GM21526 (cell line): Measurements from ENCODE around the gene TMEM271.
"Not testable (repeated sequence)": the region's sequence is repeated elsewhere in the genome, so short reads cannot be mapped to it uniquely, and the experiment has no call there.

ENCODE experiments used
- ATAC-seq: cut with Tn5 transposase; IDR thresholded peaks from one replicate; pipeline ENCODE4 v1.9.1; 2021; ENCODE audit warnings: moderate library complexity; ENCODE audit not compliant: unreplicated experiment, low FRiP score

Gene TMEM271

GRCh38 chr4:566508-567295 is 9.4 kb downstream of the TMEM271 start:
- ATAC-seq, result no peak

GRCh38 chr4:566035-566434 is 10.1 kb downstream of the TMEM271 start:
- ATAC-seq, result no peak

- ATAC-seq, result not testable (repeated sequence)
These were observed 10.5 kb downstream of the TMEM271 start for GRCh38 chr4:565614-566013.

GRCh38 chr4:562458-562857 is 13.6 kb downstream of the TMEM271 start:
- ATAC-seq, result not testable (repeated sequence)

GRCh38 chr4:561426-561825 is 14.7 kb downstream of the TMEM271 start:
- ATAC-seq, result no peak

- no peak for ATAC-seq
These were observed 15.3 kb downstream of the TMEM271 start for GRCh38 chr4:560731-561291.

- ATAC-seq, result no peak
These were observed 16.0 kb downstream of the TMEM271 start for GRCh38 chr4:560061-560460.

- no peak for ATAC-seq
These were observed 20.4 kb downstream of the TMEM271 start for GRCh38 chr4:555566-556275.

- ATAC-seq, result not testable (repeated sequence)
These were observed 21.2 kb downstream of the TMEM271 start for GRCh38 chr4:554793-555320.

- no peak for ATAC-seq
These were observed 24.1 kb downstream of the TMEM271 start for GRCh38 chr4:552019-552418.

- not testable (repeated sequence) for ATAC-seq
These were observed 25.8 kb downstream of the TMEM271 start for GRCh38 chr4:550268-550667.

- ATAC-seq, result no peak
These were observed 27.1 kb downstream of the TMEM271 start for GRCh38 chr4:548976-549375.

- ATAC-seq, result no peak
These were observed 30.5 kb downstream of the TMEM271 start for GRCh38 chr4:545612-546011.

GRCh38 chr4:544386-545105 is 31.5 kb downstream of the TMEM271 start:
- ATAC-seq, result no peak

GRCh38 chr4:541271-541670 is 34.8 kb downstream of the TMEM271 start:
- no peak for ATAC-seq

- no peak for ATAC-seq
These were observed 37.5 kb downstream of the TMEM271 start for GRCh38 chr4:538542-539142.

GRCh38 chr4:537436-538264 is 38.4 kb downstream of the TMEM271 start:
- no peak for ATAC-seq

GRCh38 chr4:536351-536972 is 39.6 kb downstream of the TMEM271 start:
- no peak for ATAC-seq

GRCh38 chr4:535924-536281 is 40.2 kb downstream of the TMEM271 start:
- ATAC-seq, result no peak
